Esophagus squamous epithelium (tissue), 5 donors: ENCODE data around the gene SPATS2L. TPM values are rescaled to one million over a fixed set of nuclear protein-coding genes. Genes with fewer than 3 reads are reported as not detected.

Experiments used
- DNase-seq: peaks from one replicate; lab custom pipeline; 2025; lab: John Stamatoyannopoulos, UW
- H3K27ac ChIP-seq, 4 donors: fragments of 200-600 bp; sonication (generic); one replicate each; pipeline ENCODE4 v1.5.1; 2016 to 2019; ENCODE audit warnings: mild to moderate bottlenecking in 1 of 4
- H3K27me3 ChIP-seq, 4 donors: fragments of 200-600 bp; sonication (generic); 1 replicate in 3 of 4; 2 replicates in 1 of 4; pipeline versions ENCODE4 v1.5.1 to v1.6.0; 2017 to 2021; ENCODE audit warnings: antibody characterized with exemption in 1 of 4
- H3K36me3 ChIP-seq, 3 donors: fragments of 200-600 bp; sonication (generic); one replicate each; pipeline ENCODE4 v1.5.1; 2016 to 2019
- H3K4me1 ChIP-seq, 3 donors: fragments of 200-600 bp; sonication (generic); one replicate each; pipeline ENCODE4 v1.5.1; 2017 to 2019
- H3K4me3 ChIP-seq, 4 donors: fragments of 200-600 bp; sonication (generic); 1 replicate in 3 of 4; 2 replicates in 1 of 4; pipeline ENCODE4 v1.5.1; 2016 to 2019; ENCODE audit warnings: mild to moderate bottlenecking in 2 of 4, moderate library complexity in 1 of 4
- H3K9me3 ChIP-seq, 3 donors: fragments of 200-600 bp; sonication (generic); one replicate each; pipeline ENCODE4 v1.5.1; 2016 to 2019
- CTCF ChIP-seq, 6 experiments: fragments of 450-650 bp in 4 of 6; fragments of 200-600 bp in 2 of 6; sonication (generic) in 2 of 6; IDR thresholded peaks; one replicate each; pipeline ENCODE4 v1.5.1; 2016 to 2019; ENCODE audit warnings: antibody characterized with exemption in 6 of 6, mild to moderate bottlenecking in 4 of 6, moderate library complexity in 4 of 6
- POLR2A ChIP-seq, 4 donors: fragments of 450-650 bp; IDR thresholded peaks; one replicate each; pipeline ENCODE4 v1.6.1; 2017; ENCODE audit warnings: antibody characterized with exemption in 4 of 4, mild to moderate bottlenecking in 4 of 4, moderate library complexity in 3 of 4
- WGBS, 2 donors: methylation state at CpG; one replicate each; pipeline ENCODE4 v1.1.5; 2018; 5-methylcytosine and 5-hydroxymethylcytosine counted together
- intact Hi-C: fragments of 100-400 bp; cut with DNase I; formaldehyde crosslinking; loops from one replicate; pipeline ENCODE4 v1.15.0; 2022
- total RNA-seq, 4 donors: library from RNA; depleted of rRNA; stranded (reverse); fragments of >200 nt; gene quantifications; one replicate each; pipeline ENCODE4 v1.1.0, GENCODE V29; 2016
- donor health status: DM: yes; HTN: yes; CAD: no.

The SPATS2L gene
- total RNA-seq, 4 donors from 2014 or later: 53.2 to 91.9 (median 68.3) TPM

GRCh38 chr2:200509612-200510433 is 203.3 kb downstream of the SPATS2L start, which contains the start of gene KCTD18:
Gene KCTD18, minus strand, starts transcription at chr2:200510068. Its CDS starts 3,052 bp downstream, at chr2:200507016.
- Histone ChIP-seq H3K4me3 (peak within 1 kb of the TSS; percentile 75 to 94 (median 84)), H3K9me3 (no peaks in the 10 kb centered on the region), H3K4me1 (peaks cover 0 to 22% (median 4%) of the 10 kb centered on the region in 3 donors), H3K27ac (peak within 1 kb of the TSS; percentile 84 to 92 (median 88)), H3K36me3 (peaks cover 0 to 15% (median 0%) of the 10 kb centered on the region in 3 donors), H3K27me3 (peaks cover 0 to 23% (median 0%) of the 10 kb centered on the region in 4 donors)
- TF ChIP-seq CTCF (IDR thresholded peaks at IDR 0.05) (peak; percentile 71 to 88 (median 82)), POLR2A (IDR thresholded peaks at IDR 0.05) (peak in 3 of 4 donors; percentile 30 to 89 (median 86))
- WGBS, 2 donors: 0 to 1% methylated on average over 2 to 17 of the region's 78 CpGs
- intact Hi-C loops: no loop called here
- DNase-seq: peak; percentile 27

GRCh38 chr2:200515155-200515554 is 208.7 kb downstream of the SPATS2L start:
- intact Hi-C loops: no loop called here
- no peak for DNase-seq
- Histone ChIP-seq H3K36me3 (no peaks in the 10 kb centered on the region), H3K27me3 (peaks cover 0 to 26% (median 0%) of the 10 kb centered on the region in 4 donors), H3K4me3 (no peak overlapping the region), H3K27ac (no peak overlapping the region), H3K4me1 (peaks cover 0 to 8% (median 0%) of the 10 kb centered on the region in 3 donors), H3K9me3 (peaks cover 0 to 3% (median 0%) of the 10 kb centered on the region in 3 donors)
- 15 to 20% methylated on average over 1 of the region's 1 CpG for WGBS, 2 donors
- TF ChIP-seq CTCF (IDR thresholded peaks at IDR 0.05) (no peak), POLR2A (IDR thresholded peaks at IDR 0.05) (no peak)

- 50 to 57% methylated on average over 3 of the region's 3 CpGs for WGBS, 2 donors
- Histone ChIP-seq H3K4me1 (peaks cover 0 to 20% (median 7%) of the 10 kb centered on the region in 3 donors), H3K27ac (no peak overlapping the region), H3K9me3 (no peaks in the 10 kb centered on the region), H3K4me3 (no peak overlapping the region), H3K36me3 (no peaks in the 10 kb centered on the region), H3K27me3 (peaks cover 0 to 9% (median 0%) of the 10 kb centered on the region in 4 donors)
- no peak for DNase-seq
- TF ChIP-seq CTCF (IDR thresholded peaks at IDR 0.05): no peak
- TF ChIP-seq POLR2A (IDR thresholded peaks at IDR 0.05): no peak
- intact Hi-C loops: no loop called here
Measured at GRCh38 chr2:200523158-200523557, 216.7 kb downstream of the SPATS2L start.

- intact Hi-C loops: no loop called here
- Histone ChIP-seq H3K4me3 (no peak overlapping the region), H3K4me1 (peaks cover 0 to 20% (median 7%) of the 10 kb centered on the region in 3 donors), H3K27ac (no peak overlapping the region), H3K36me3 (no peaks in the 10 kb centered on the region), H3K27me3 (peaks cover 0 to 9% (median 0%) of the 10 kb centered on the region in 4 donors), H3K9me3 (no peaks in the 10 kb centered on the region)
- TF ChIP-seq CTCF (IDR thresholded peaks at IDR 0.05) (no peak), POLR2A (IDR thresholded peaks at IDR 0.05) (no peak)
- DNase-seq: no peak
- WGBS, 2 donors: 68 to 86% methylated on average over 2 of the region's 2 CpGs
Measured at GRCh38 chr2:200523604-200524003, 217.1 kb downstream of the SPATS2L start.

- Histone ChIP-seq H3K9me3 (no peaks in the 10 kb centered on the region), H3K27ac (no peak overlapping the region), H3K4me3 (no peak overlapping the region), H3K27me3 (peaks cover 0 to 9% (median 0%) of the 10 kb centered on the region in 4 donors), H3K36me3 (no peaks in the 10 kb centered on the region), H3K4me1 (peaks cover 0 to 20% (median 7%) of the 10 kb centered on the region in 3 donors)
- no peak for DNase-seq
- intact Hi-C loops: no loop called here
- TF ChIP-seq CTCF (IDR thresholded peaks at IDR 0.05): no peak
- TF ChIP-seq POLR2A (IDR thresholded peaks at IDR 0.05): no peak
- 66 to 67% methylated on average over 2 of the region's 2 CpGs for WGBS, 2 donors
Measured at GRCh38 chr2:200525066-200525465, 218.6 kb downstream of the SPATS2L start.
